GM18907 (cell line): ENCODE measurements around the gene TPR.
A peak's percentile ranks its signal among the peaks of the same experiment; 100 is the strongest.
"Not testable (repeated sequence)": the region's sequence is repeated elsewhere in the genome, so short reads cannot be mapped to it uniquely, and the experiment has no call there.

Experiments
- ATAC-seq: cut with Tn5 transposase; IDR thresholded peaks from one replicate; pipeline ENCODE4 v1.9.1; 2021; ENCODE audit warnings: mild to moderate bottlenecking, moderate library complexity; ENCODE audit not compliant: unreplicated experiment

Gene TPR

GRCh38 chr1:186375152-186375928 is at the start of gene TPR, which contains the start of gene ODR4:
TPR (minus strand) TSS chr1:186375253; CDS start chr1:186375028, 225 bp downstream.
ODR4 (plus strand) TSS chr1:186375838; CDS start chr1:186379786, 3,948 bp downstream.
- ATAC-seq, result peak; percentile 91

- ATAC-seq, result no peak
These were observed 49.5 kb upstream of the TPR start for GRCh38 chr1:186424539-186424938.

DNA sequence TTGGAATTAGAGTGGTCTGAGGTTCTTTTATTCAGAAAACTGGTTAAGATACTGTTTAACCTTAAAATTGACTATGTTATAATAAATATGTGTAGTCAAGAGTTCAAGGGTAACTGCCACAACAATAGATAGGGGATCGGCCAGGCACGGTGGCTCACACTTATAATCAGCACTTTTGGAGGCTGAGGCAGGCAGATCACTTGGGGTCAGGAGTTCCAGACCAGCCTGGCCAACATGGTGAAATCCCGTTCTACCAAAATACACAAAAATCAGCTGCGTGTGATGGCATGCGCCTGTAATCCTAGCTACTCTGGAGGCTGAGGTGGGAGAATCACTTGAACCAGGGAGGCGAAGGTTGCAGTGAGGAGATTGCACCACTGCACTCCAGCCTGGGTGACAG is 46.4 kb upstream of the TPR start:
- no peak for ATAC-seq

GRCh38 chr1:186420923-186421322 is 45.9 kb upstream of the TPR start:
- ATAC-seq, result peak; percentile 91

GRCh38 chr1:186420311-186420710 is 45.3 kb upstream of the TPR start:
- no peak for ATAC-seq

DNA sequence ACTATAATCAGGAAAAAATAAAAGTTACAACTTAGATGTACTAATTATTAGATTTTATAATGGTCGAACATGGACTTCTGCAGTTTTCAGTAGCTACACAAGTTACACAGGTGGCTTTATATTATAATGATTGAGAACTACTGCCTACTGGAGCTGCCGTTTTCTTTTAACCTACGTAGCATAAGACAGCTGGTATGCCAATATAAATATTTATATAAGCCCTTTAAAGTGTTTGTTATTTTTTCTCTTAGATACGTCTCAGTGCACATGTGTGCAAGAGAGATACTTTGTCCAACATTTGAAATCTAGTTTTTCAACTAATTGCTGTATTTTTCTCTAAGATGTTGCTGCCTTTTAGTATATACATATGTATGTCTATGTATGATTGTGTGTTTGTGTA is 43.5 kb upstream of the TPR start:
- ATAC-seq, result no peak

DNA sequence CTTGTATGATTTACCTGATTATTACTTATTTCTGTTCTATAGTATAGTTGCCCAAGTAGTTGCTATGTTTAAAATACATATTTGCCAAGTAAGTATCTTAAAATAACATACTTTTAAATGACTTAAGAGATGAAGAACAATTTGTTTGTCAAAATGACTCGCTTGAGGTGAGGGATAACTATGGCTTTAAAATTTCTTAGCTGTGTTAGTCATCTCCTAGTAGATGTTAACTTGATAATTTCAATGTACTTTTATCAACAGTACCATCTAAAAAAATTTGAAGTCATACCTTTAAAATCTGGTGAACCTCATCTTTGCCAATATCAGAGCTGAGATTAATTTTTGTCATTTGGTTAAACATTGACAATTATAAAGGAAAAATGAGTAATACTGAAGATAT is 38.3 kb upstream of the TPR start:
- ATAC-seq, result no peak

DNA sequence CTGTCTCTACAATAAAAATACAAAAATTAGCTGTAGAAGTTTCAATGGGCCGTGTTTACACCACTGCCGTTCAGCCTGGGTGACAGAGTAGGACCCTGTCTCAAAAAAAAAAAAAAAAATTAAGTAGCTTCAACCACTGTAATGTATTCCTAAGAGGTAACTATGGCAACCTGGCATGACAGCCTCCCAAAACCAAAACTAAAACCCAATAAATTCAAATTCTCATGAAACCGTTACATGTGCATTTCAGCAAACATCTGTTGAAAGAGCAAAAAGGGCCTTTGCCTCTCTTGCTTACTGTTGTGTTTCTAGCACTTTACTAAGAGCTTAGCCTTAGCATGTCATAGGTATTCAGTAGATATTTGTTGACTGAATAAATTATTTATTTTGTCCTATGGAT is 34.0 kb upstream of the TPR start:
- ATAC-seq, result peak; percentile 74

- ATAC-seq, result no peak
These were observed 29.5 kb upstream of the TPR start for GRCh38 chr1:186404454-186405051.

GRCh38 chr1:186403632-186404031 is 28.6 kb upstream of the TPR start:
- no peak for ATAC-seq

- not testable (repeated sequence) for ATAC-seq
These were observed 26.4 kb upstream of the TPR start for GRCh38 chr1:186401446-186401845.

- not testable (repeated sequence) for ATAC-seq
These were observed 17.7 kb upstream of the TPR start for GRCh38 chr1:186392711-186393110.

- no peak for ATAC-seq
These were observed 16.8 kb upstream of the TPR start for GRCh38 chr1:186391841-186392240.

DNA sequence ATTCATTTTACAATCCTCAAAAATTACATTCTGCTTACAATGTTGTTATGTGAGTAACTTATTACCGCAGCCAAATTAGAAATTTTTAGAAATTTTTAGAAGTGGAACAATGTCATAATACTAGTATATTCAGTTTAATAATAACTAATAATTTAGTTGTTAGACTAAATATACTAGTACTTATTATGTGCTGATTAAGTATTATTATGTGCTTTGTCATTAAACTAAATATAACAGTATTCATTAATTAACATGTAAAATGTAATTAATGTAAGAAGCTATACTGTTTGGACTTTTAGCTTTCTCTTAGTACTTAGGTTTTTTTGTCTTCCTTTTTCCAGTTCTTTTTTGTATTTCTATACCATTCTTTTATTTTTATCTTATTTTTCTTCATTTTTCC is 15.9 kb upstream of the TPR start:
- no peak for ATAC-seq

GRCh38 chr1:186386725-186387383 is 11.8 kb upstream of the TPR start:
- no peak for ATAC-seq

DNA sequence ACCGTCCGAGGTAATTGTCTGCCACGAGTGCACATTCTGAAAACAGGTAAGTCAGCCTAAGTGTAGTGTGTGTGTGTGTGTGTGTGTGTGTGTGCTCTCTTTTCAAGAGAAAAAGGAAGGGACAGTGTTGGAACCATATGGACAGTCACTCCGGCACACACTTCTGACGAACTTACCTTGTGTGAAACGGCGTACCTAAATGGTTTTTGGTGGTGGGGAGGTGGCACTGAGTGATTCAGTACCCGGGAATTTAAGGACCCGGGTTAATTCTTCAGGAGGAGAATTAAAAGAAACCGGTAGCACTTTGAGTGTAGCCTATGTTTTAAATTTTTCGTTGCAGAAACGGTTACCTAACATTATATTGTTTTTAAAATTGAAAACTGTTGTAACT is 871 bp upstream of the TPR start:
- ATAC-seq, result no peak

- ATAC-seq, result peak; percentile 37
These were observed 526 bp downstream of the TPR start for GRCh38 chr1:186374303-186375151.

DNA sequence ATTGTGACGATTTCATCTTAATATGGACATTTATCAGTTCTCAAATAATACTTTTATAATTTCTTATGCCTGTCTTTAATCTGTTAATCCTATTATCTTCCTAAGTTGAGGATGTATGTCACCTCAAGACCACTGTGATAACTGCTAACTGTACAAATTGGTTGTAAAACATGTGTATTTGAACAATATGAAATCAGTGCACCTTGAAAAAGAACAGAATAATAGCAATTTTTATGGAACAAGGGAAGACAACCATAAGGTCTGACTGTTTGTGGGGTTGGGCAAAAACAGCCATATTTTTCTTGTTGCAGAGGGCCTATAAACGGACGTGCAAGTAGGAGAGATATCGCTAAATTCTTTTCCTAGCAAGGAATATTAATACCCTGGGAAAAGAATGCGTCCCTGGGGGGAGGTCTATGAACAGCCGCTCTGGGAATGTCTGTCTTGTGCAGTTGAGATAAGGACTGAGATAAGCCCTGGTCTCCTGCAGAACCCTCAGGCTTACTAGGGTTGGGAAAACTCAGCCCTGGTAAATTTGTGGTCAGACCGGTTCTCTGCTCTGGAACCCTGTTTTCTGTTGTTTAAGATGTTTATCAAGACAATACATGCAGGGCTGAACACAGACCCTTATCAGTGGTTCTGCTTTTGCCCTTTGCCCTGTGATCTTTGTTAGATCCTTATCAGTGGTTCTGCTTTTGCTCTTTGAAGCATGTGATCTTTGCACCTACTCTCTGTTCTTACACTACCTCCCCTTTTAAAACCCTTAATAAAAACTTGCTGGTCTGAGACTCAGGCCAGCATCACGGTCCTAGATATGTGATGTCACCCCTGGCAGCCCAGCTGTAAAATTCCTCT is 27.0 kb downstream of the TPR start:
- not testable (repeated sequence) for ATAC-seq

DNA sequence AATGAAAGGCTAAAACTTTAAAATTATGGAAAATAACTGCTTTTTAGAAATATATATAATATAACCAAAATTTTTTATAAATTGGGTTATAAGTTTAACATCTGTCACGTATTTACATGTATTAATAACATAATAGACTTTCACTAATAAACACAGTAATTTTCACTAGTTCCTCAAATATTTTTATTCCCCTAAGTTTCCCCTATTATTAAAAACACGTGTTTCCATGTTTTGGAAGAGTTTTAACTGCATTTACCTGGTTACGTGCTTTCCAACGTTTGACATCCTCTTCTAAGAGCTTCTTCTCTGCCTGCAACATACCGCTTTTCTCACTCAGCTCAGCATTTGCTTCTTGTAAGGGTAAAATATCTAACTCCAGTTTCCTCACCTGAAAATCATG is 34.3 kb downstream of the TPR start:
- no peak for ATAC-seq

DNA sequence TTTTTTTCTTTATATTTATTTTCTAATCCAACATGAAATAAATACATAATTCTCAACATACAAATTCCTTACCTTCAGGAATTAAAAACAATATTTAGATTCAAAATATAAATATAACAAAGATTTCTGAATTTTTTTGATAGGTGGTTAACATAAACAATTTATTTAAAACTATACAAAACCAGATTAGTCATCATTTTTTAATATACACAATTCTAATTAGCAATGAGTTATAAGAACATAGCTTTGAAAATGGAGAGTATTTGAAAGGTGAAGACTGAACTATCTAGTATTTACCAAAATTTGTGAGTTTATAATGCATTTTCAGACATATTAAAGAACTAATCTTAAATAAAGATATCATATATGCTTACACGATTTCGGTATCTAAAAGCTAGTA is 37.5 kb downstream of the TPR start:
- ATAC-seq, result no peak
